Erythroblast (primary cell): Measurements from ENCODE around the gene IL16.

Experiments used
- GATA1 ChIP-seq: IDR thresholded peaks from 2 replicates; pipeline ENCODE4 v1.6.1; 2011; ENCODE audit warnings: low read depth, mild to moderate bottlenecking, control low read depth, low read length, moderate library complexity
- POLR2A ChIP-seq: IDR thresholded peaks from 2 replicates; pipeline ENCODE4 v1.6.1; 2011; ENCODE audit warnings: mild to moderate bottlenecking, low read length

- no peak for TF ChIP-seq POLR2A
- no peak for TF ChIP-seq GATA1
Measured at GRCh38 chr15:81227716-81228115, 31.0 kb downstream of the IL16 start.
